Measurements from ENCODE around the gene CNOT3. TPM values are rescaled to one million over a fixed set of nuclear protein-coding genes. Genes with fewer than 3 reads are reported as not detected.
"Not testable (repeated sequence)": the region's sequence is repeated elsewhere in the genome, so short reads cannot be mapped to it uniquely, and the experiment has no call there.

Gene CNOT3
- total and polyA plus RNA-seq, 5 experiments from 2014 or later: 6.6 to 71.4 (median 14.5) TPM

DNA sequence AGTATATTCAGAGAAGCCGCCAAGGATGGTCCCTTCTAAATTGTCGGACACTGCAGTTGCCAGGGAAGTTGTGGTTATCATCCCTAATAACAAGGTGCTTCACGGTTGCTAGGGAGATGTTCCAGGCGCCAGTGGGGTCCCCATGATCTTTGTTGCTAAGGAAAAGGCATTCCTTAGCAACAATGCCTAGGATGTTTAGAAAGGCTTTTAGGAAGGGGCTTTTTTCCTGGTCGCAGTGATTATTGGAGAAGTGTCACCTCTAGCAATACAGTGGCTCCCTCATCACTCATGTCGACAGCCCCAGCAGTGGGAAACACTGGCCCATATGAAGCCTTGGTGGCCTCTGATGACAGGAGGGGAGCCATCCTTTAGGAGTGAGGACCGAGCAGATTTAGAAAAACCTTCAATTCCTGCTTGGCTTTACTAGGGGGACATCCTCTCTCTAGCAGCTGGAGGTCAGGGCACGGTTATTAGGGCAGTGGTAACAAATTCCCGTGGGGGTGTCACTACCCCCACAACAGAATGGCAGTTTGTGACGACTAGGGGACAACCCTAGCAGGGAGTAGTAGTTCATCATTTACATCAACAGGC, 41.8 kb downstream of the CNOT3 start:
- POLR2A ChIA-PET: interaction anchor here (0.8 to 1.0 kb wide), 3 partner anchors 10 to 22 kb away, joined by 3 read pairs; partner anchors contain the start of gene MBOAT7

DNA sequence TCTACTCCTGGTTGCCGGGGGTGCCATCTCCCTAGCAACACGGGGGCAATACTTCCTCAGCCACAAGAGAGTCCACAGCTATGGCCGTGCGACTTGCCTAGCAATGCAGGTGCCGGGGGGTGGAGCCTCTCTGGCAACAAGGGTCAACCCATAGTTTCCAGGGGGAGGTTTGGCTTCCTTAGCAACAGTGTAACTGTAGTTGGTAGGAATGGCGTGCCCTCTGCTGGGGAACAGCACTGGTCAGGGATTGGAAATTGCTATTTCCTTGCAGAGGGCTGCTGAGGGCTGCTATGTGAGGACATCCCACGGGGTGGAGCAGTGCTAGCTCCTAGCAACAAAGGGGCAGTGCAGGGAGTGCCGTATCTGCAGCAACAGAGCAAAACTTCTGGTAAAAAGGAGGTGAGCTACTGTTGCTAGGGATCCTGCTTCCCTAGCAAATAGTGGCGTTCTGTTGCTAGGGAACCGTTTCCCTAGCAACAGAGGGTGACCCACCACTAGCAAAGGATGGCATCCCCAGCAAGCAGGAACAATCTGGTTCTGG, 42.4 kb downstream of the CNOT3 start:
- DNase-seq (no peak), ATAC-seq (no peak)
- POLR2A ChIA-PET: interaction anchor here (0.8 kb wide), 1 partner anchor 21 kb away, joined by 3 read pairs; no protein-coding TSS in a partner anchor
- H3K4me1 Mint-ChIP-seq: peaks cover 0 to 2% (median 0%) of the 10 kb centered on the region in 4 donors
- H3K27me3 Mint-ChIP-seq: no peaks in the 10 kb centered on the region
- H3K4me3 Mint-ChIP-seq: no peak overlapping the region
- H3K27ac Mint-ChIP-seq: no peak overlapping the region
- H3K36me3 Mint-ChIP-seq: peaks cover 0 to 17% (median 7%) of the 10 kb centered on the region in 3 donors
- no peaks in the 10 kb centered on the region for H3K9me3 Mint-ChIP-seq

More for the DNA sequence above, 41.8 kb downstream of the CNOT3 start:
- Mint-ChIP-seq H3K4me1 (peaks cover 0 to 2% (median 0%) of the 10 kb centered on the region in 4 donors), H3K4me3 (no peak overlapping the region), H3K27ac (no peak overlapping the region), H3K27me3 (no peaks in the 10 kb centered on the region), H3K9me3 (no peaks in the 10 kb centered on the region), H3K36me3 (peaks cover 0 to 19% (median 7%) of the 10 kb centered on the region in 3 donors)
- ATAC-seq (no peak), DNase-seq (no peak)

GRCh38 chr19:54180691-54181091, 43.1 kb downstream of the CNOT3 start:
- ATAC-seq (no peak), DNase-seq (no peak)
- no peaks in the 10 kb centered on the region for H3K27me3 Mint-ChIP-seq
- H3K27ac Mint-ChIP-seq: no peak overlapping the region
- peaks cover 0 to 16% (median 7%) of the 10 kb centered on the region in 3 donors for H3K36me3 Mint-ChIP-seq
- H3K9me3 Mint-ChIP-seq: no peaks in the 10 kb centered on the region
- peaks cover 0 to 5% (median 0%) of the 10 kb centered on the region in 4 donors for H3K4me1 Mint-ChIP-seq
- no peak overlapping the region for H3K4me3 Mint-ChIP-seq
- POLR2A ChIA-PET: no interaction called here

DNA sequence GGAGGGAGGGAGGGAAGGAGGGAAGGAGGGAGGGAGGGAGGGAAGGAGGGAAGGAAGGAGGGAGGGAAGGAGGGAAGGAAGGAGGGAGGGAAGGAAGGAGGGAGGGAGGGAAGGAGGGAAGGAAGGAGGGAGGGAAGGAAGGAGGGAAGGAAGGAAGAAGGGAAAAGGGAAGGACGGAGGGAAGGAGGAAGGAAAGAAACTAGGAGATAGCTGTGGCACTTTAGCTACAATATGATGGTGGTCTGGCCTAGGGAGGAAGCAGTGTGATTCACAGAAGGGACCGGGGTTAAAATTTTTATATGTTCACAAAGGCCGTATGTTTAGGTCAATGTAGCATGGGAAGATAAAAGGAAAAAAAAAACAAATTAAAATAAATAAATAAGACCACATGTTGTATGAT, 44.3 kb downstream of the CNOT3 start:
- not testable (repeated sequence) for H3K4me3 Mint-ChIP-seq, H3K4me1 Mint-ChIP-seq, H3K27ac Mint-ChIP-seq, DNase-seq, H3K27me3 Mint-ChIP-seq, H3K9me3 Mint-ChIP-seq, ATAC-seq
- POLR2A ChIA-PET: interaction anchor here (0.6 kb wide), 1 partner anchor 63 kb away, joined by 4 read pairs; no protein-coding TSS in a partner anchor
- H3K36me3 Mint-ChIP-seq: peaks cover 0 to 15% (median 7%) of the 10 kb centered on the region in 3 donors

DNA sequence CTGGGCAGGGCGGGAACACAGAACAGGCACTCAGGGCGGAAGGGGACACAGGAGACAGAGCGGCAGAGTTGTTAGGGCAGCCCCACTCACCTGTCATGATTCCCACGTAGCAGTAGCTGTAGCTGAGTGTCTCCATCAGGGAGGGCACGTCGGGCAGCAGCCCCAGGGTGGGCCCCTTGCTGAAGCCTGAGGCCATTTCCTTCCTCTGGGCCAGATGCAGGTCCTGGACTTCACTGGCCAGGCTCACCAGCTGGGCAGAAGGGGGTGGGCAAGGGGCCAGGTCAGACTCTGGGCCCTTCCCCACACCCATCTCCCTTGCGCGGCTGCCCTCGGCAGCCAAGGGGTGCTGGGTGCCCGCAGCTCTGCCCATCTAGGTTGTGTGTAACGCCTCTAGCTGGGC, 45.9 kb downstream of the CNOT3 start:
- Mint-ChIP-seq H3K27me3 (no peaks in the 10 kb centered on the region), H3K4me3 (no peak overlapping the region), H3K4me1 (peaks cover 11 to 21% (median 15%) of the 10 kb centered on the region in 4 donors), H3K36me3 (peaks cover 0 to 9% (median 4%) of the 10 kb centered on the region in 3 donors), H3K9me3 (no peaks in the 10 kb centered on the region), H3K27ac (no peak overlapping the region)
- DNase-seq (no peak), ATAC-seq (no peak)
- POLR2A ChIA-PET: interaction anchor here (0.7 kb wide), 1 partner anchor 46 kb away, joined by 3 read pairs; the partner anchor contains the start of gene CNOT3

- no peak for ATAC-seq
- POLR2A ChIA-PET: interaction anchor here (1.2 to 7.0 kb wide), 2 partner anchors 15 to 28 kb away, joined by 5 to 103 read pairs; partner anchors contain the start of genes LENG1 and RPS9
Observed at GRCh38 chr19:54186351-54186750, 48.8 kb downstream of the CNOT3 start.

GRCh38 chr19:54186934-54187381, 49.4 kb downstream of the CNOT3 start:
- no peak for ATAC-seq
- H3K36me3 Mint-ChIP-seq: peaks cover 0 to 12% (median 0%) of the 10 kb centered on the region in 3 donors
- peak overlapping the region in 8 of 10 donors; percentile 7 to 95 (median 80) for H3K4me3 Mint-ChIP-seq
- POLR2A ChIA-PET: interaction anchor here (0.6 to 7.0 kb wide), 2 partner anchors 22 to 29 kb away, joined by 4 to 103 read pairs; partner anchors contain the start of gene LENG1
- peak overlapping the region in 7 of 10 donors; percentile 20 to 88 (median 75) for H3K27ac Mint-ChIP-seq
- peaks cover 16 to 38% (median 27%) of the 10 kb centered on the region in 4 donors for H3K4me1 Mint-ChIP-seq
- H3K9me3 Mint-ChIP-seq: no peaks in the 10 kb centered on the region
- no peak for DNase-seq
- no peaks in the 10 kb centered on the region for H3K27me3 Mint-ChIP-seq

More at GRCh38 chr19:54186351-54186750, 48.8 kb downstream of the CNOT3 start:
- H3K36me3 Mint-ChIP-seq: peaks cover 0 to 9% (median 0%) of the 10 kb centered on the region in 3 donors
- H3K4me3 Mint-ChIP-seq: peak overlapping the region in 1 of 10 donors; percentile 18
- peak overlapping the region in 3 of 10 donors; percentile 36 to 80 (median 79) for H3K27ac Mint-ChIP-seq
- H3K9me3 Mint-ChIP-seq: no peaks in the 10 kb centered on the region
- peaks cover 12 to 32% (median 21%) of the 10 kb centered on the region in 4 donors for H3K4me1 Mint-ChIP-seq
- H3K27me3 Mint-ChIP-seq: no peaks in the 10 kb centered on the region
- DNase-seq: no peak

DNA sequence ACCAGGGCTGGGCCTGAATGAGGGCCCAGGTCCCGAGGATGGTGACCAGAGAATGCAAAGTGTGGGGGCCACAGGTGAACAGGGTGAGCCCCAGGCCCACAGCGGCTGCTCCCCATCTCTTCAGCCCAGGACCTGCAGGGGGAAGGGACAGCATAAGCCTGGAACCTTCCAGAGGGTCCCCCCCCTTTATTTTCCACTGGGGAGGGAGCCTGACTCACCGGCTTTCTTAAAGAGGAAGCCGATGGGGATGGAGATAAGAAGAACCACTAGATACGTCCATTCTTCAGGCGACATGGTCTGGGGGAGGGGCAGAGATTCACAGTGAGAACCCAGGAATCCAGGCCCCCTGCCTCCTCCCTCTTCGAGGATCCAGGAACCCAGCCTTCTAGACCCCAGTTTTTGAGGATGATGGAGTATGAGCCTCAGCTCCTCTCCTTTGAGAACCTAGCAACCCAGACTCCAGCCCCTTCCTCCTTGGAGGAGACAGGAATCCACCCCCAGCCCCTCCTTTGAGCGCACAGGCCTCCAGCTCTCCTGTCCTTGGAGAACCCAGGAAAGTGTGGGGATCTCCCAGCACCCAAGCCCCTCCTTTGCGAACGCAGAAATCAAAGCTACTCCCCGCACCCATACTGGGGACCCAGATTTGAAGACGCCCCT, 50.8 kb downstream of the CNOT3 start:
- Mint-ChIP-seq H3K4me3 (peak overlapping the region; percentile 78 to 100 (median 86)), H3K27me3 (no peaks in the 10 kb centered on the region), H3K27ac (peak overlapping the region; percentile 75 to 93 (median 82)), H3K9me3 (no peaks in the 10 kb centered on the region), H3K4me1 (peaks cover 24 to 52% (median 41%) of the 10 kb centered on the region in 4 donors), H3K36me3 (peaks cover 0 to 17% (median 4%) of the 10 kb centered on the region in 3 donors)
- POLR2A ChIA-PET: interaction anchor here (1.1 to 7.0 kb wide), 9 partner anchors 12 to 1071 kb away, joined by 3 to 158 read pairs (median 10); partner anchors contain the start of genes CNOT3, LENG1, LENG8 and PPP6R1
- DNase-seq: peak in 2 of 10 donors; percentile 46 to 47
- no peak for ATAC-seq

DNA sequence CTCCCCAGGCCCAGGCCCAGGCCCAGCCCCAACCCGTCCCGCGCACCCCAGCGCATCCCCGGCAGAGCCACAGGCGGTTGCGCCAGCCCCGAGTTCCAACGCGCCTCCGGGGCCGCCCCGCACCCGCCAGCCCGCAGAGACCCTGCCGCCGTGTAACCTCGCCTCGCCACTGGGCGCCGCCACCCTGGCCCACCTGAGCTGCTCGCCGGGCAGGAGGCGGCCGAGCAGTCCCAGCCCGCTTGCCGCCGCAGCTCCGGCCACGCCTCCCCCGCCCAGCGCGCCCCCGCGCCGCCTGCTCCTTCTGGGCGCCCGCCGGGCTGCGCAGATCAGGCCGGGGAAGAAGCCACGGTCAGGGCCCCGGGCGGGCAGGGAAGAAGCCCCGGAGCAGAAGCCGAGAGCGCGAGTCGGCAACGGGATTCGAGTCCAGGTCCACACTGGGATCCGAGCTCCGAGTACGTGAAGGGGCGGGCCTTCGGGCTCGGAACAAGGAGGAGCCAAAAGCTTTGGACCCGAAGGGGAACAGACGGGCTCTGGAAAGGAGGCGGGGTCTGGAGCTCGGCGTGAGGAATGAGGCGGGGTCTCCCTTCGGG, 51.7 kb downstream of the CNOT3 start, which contains the start of gene MBOAT7:
Gene MBOAT7, minus strand, starts transcription at position 436 of the 590 bp plus-strand sequence. CDS start 1,072 bp downstream, outside the sequence.
- DNase-seq (peak in 1 of 10 donors; percentile 71), ATAC-seq (peak; percentile 0 to 5)
- Mint-ChIP-seq H3K9me3 (no peaks in the 10 kb centered on the region), H3K27me3 (no peaks in the 10 kb centered on the region), H3K4me3 (peak within 1 kb of the TSS; percentile 86 to 100 (median 95)), H3K27ac (peak within 1 kb of the TSS; percentile 98 to 100 (median 99)), H3K36me3 (peaks cover 0 to 25% (median 4%) of the 10 kb centered on the region in 3 donors), H3K4me1 (peaks cover 22 to 53% (median 42%) of the 10 kb centered on the region in 4 donors)
- POLR2A ChIA-PET: interaction anchor here (0.9 to 7.0 kb wide), 17 partner anchors 10 to 1070 kb away, joined by 3 to 158 read pairs (median 8); partner anchors contain the start of genes CNOT3, LENG1, LENG8 and LENG9

GRCh38 chr19:54189735-54190502, 52.4 kb downstream of the CNOT3 start:
- H3K4me1 Mint-ChIP-seq: peaks cover 22 to 53% (median 44%) of the 10 kb centered on the region in 4 donors
- H3K27me3 Mint-ChIP-seq: no peaks in the 10 kb centered on the region
- POLR2A ChIA-PET: interaction anchor here (0.7 to 7.0 kb wide), 20 partner anchors 11 to 1070 kb away, joined by 3 to 158 read pairs (median 6); partner anchors contain the start of genes CNOT3, LENG1, LENG8 and LENG9
- H3K4me3 Mint-ChIP-seq: peak overlapping the region; percentile 86 to 100 (median 95)
- ATAC-seq (peak; percentile 54 to 63), DNase-seq (peak; percentile 99 to 100 (median 100))
- peaks cover 0 to 32% (median 4%) of the 10 kb centered on the region in 3 donors for H3K36me3 Mint-ChIP-seq
- peak overlapping the region; percentile 98 to 100 (median 99) for H3K27ac Mint-ChIP-seq
- H3K9me3 Mint-ChIP-seq: no peaks in the 10 kb centered on the region

- Mint-ChIP-seq H3K36me3 (peaks cover 3 to 36% (median 6%) of the 10 kb centered on the region in 3 donors), H3K4me1 (peaks cover 22 to 53% (median 46%) of the 10 kb centered on the region in 4 donors), H3K9me3 (no peaks in the 10 kb centered on the region), H3K27me3 (no peaks in the 10 kb centered on the region), H3K4me3 (peak overlapping the region; percentile 86 to 100 (median 95)), H3K27ac (peak overlapping the region; percentile 98 to 100 (median 99))
- ATAC-seq (peak; percentile 64), DNase-seq (peak in 9 of 10 donors; percentile 99 to 100 (median 100))
- POLR2A ChIA-PET: interaction anchor here (0.7 to 7.0 kb wide), 11 partner anchors 10 to 323 kb away, joined by 3 to 158 read pairs (median 10); partner anchors contain the start of genes CNOT3, LENG1, LENG8 and MYADM
Observed at GRCh38 chr19:54190503-54191010, 53.0 kb downstream of the CNOT3 start.
